ENCODE results near the gene DCDC2. TPM values are rescaled to one million over a fixed set of nuclear protein-coding genes. Genes with fewer than 3 reads are reported as not detected.
"Not testable (repeated sequence)": the region's sequence is repeated elsewhere in the genome, so short reads cannot be mapped to it uniquely, and the experiment has no call there.

The DCDC2 gene
- total RNA-seq, 6 experiments from 2014 or later = not detected

- Mint-ChIP-seq H3K4me3 (no peak overlapping the region), H3K9me3 (peaks cover under 1% of the 10 kb centered on the region; the same call in 1 of the 2 replicates), H3K27ac (no peak overlapping the region), H3K4me1 (ENCODE audit: low read depth) (peaks cover 11% of the 10 kb centered on the region), H3K27me3 (ENCODE audit: insufficient read depth) (peaks cover 2% of the 10 kb centered on the region; the same call in 1 of the 2 replicates), H3K36me3 (ENCODE audit: low read depth) (no peaks in the 10 kb centered on the region)
- DNase-seq = no peak
- no peak for TF ChIP-seq CTCF (IDR thresholded peaks at IDR 0.05)
Measured at GRCh38 chr6:24391208-24391607, 33.3 kb upstream of the DCDC2 start.

GRCh38 chr6:24387818-24388217 lies 30.0 kb upstream of the DCDC2 start:
- Mint-ChIP-seq H3K36me3 (ENCODE audit: low read depth) (no peaks in the 10 kb centered on the region), H3K4me3 (no peak overlapping the region)

GRCh38 chr6:24385536-24386269 lies 27.8 kb upstream of the DCDC2 start:
- H3K4me1 Mint-ChIP-seq (ENCODE audit: low read depth) = no peaks in the 10 kb centered on the region
- no peak overlapping the region for H3K27ac Mint-ChIP-seq
- no peak for TF ChIP-seq CTCF (IDR thresholded peaks at IDR 0.05)
- no peaks in the 10 kb centered on the region for H3K36me3 Mint-ChIP-seq (ENCODE audit: low read depth)
- no peak for DNase-seq
- H3K4me3 Mint-ChIP-seq = no peak overlapping the region
- H3K9me3 Mint-ChIP-seq = no peaks in the 10 kb centered on the region
- no peaks in the 10 kb centered on the region; the same call in 1 of the 2 replicates for H3K27me3 Mint-ChIP-seq (ENCODE audit: insufficient read depth)

More at GRCh38 chr6:24387818-24388217, 30.0 kb upstream of the DCDC2 start:
- Mint-ChIP-seq H3K27me3 (ENCODE audit: insufficient read depth) (no peaks in the 10 kb centered on the region; the same call in 1 of the 2 replicates), H3K4me1 (ENCODE audit: low read depth) (no peaks in the 10 kb centered on the region), H3K27ac (no peak overlapping the region), H3K9me3 (no peaks in the 10 kb centered on the region)
- no peak for DNase-seq
- no peak for TF ChIP-seq CTCF (IDR thresholded peaks at IDR 0.05)

- H3K9me3 Mint-ChIP-seq, H3K27ac Mint-ChIP-seq: not testable (repeated sequence)
Measured at GRCh38 chr6:24384369-24385130, 26.7 kb upstream of the DCDC2 start.

GRCh38 chr6:24382891-24383494 lies 25.1 kb upstream of the DCDC2 start:
- not testable (repeated sequence) for H3K27ac Mint-ChIP-seq; H3K27me3 Mint-ChIP-seq (ENCODE audit: insufficient read depth); DNase-seq; H3K4me3 Mint-ChIP-seq; H3K36me3 Mint-ChIP-seq (ENCODE audit: low read depth); H3K9me3 Mint-ChIP-seq; H3K4me1 Mint-ChIP-seq (ENCODE audit: low read depth)

More at GRCh38 chr6:24384369-24385130, 26.7 kb upstream of the DCDC2 start:
- H3K4me1 Mint-ChIP-seq (ENCODE audit: low read depth); H3K4me3 Mint-ChIP-seq; H3K27me3 Mint-ChIP-seq (ENCODE audit: insufficient read depth); H3K36me3 Mint-ChIP-seq (ENCODE audit: low read depth); DNase-seq: not testable (repeated sequence)

GRCh38 chr6:24382220-24382540 lies 24.3 kb upstream of the DCDC2 start:
- no peaks in the 10 kb centered on the region; the same call in 1 of the 2 replicates for H3K27me3 Mint-ChIP-seq (ENCODE audit: insufficient read depth)
- no peak for DNase-seq
- no peak for TF ChIP-seq CTCF (IDR thresholded peaks at IDR 0.05)

More at GRCh38 chr6:24382220-24382540, 24.3 kb upstream of the DCDC2 start:
- Mint-ChIP-seq H3K4me3 (no peak overlapping the region), H3K9me3 (no peaks in the 10 kb centered on the region), H3K27ac (no peak overlapping the region), H3K4me1 (ENCODE audit: low read depth) (no peaks in the 10 kb centered on the region), H3K36me3 (ENCODE audit: low read depth) (no peaks in the 10 kb centered on the region)

Data from HFFc6 (cell line).